ENCODE data around the gene RAP1GAP2.

The RAP1GAP2 gene

DNA sequence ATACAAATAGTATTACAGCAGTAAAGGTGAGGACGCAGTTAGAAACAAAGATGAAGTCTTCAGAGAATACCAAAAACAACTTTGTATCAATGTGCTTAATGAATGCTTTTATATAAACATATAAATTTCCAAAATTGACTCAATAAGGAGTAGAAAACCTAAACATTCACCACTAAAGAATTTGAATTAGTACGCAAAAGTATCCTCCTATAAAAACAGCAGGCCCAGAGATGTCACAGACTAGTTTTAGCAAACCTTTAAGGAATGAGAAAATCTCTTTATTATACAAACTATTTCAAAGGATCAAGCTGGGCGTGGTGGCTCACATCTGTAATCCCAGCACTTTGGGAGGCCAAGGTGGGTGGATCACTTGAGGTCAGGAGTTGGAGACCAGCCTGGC lies 180.9 kb downstream of the RAP1GAP2 start:
- no peak overlapping the region for H3K4me2 ChIP-seq (ENCODE audit: low read length)
- 0 out of 2 replicates have a peak, but pooled peaks cover 5% of the 10 kb centered on the region for H3K27me3 ChIP-seq (ENCODE audit: insufficient read depth, low read length)
- no peaks in the 10 kb centered on the region for H3K79me2 ChIP-seq (ENCODE audit: insufficient read depth, low read length)
- H3K9ac ChIP-seq (ENCODE audit: low read length) = no peak overlapping the region
- H3K9me3 ChIP-seq (ENCODE audit: low read length) = no peaks in the 10 kb centered on the region
- H3F3A ChIP-seq (ENCODE audit: insufficient read depth, low read length) = no peaks in the 10 kb centered on the region
- no peak for TF ChIP-seq CTCF (IDR thresholded peaks at IDR 0.05; ENCODE audit: low read length)
- TF ChIP-seq EZH2 (IDR thresholded peaks at IDR 0.05; ENCODE audit: borderline replicate concordance, low read length) = no peak
- H3K27ac ChIP-seq (ENCODE audit: low read depth, low read length, poor library complexity, severe bottlenecking) = no peak overlapping the region
- no peaks in the 10 kb centered on the region for H4K20me1 ChIP-seq (ENCODE audit: insufficient read depth, low read length)
- no peak overlapping the region for H3K4me3 ChIP-seq (ENCODE audit: low read depth, low read length, poor library complexity, severe bottlenecking)
- H3K4me1 ChIP-seq (ENCODE audit: insufficient read depth, low read length, severe bottlenecking) = no peaks in the 10 kb centered on the region
- H3K36me3 ChIP-seq (ENCODE audit: insufficient read depth, low read length) = no peaks in the 10 kb centered on the region
- H2AFZ ChIP-seq (ENCODE audit: low read length) = no peak overlapping the region
- no peaks in the 10 kb centered on the region for H3K9me2 ChIP-seq (ENCODE audit: low read depth, low read length)

DNA sequence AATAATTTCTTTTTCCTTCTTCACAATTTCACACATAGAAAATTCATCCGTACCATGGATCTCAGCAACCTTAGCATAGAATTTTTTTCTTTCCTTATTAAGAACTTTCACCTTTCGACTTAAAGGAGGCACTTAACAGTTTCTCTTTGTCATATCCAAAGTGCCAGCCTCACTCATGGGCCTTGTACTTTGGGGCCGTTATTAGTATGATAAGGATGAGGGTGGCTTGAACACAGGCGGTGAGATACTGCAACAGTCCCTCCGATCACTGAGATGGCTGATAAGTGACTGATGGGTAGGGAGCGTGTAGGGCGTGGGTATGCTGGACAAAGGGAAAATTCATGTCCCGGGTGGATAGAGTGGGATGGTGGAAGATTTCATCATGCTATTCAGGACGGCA lies 181.9 kb downstream of the RAP1GAP2 start:
- Histone ChIP-seq H3K4me1 (ENCODE audit: insufficient read depth, low read length, severe bottlenecking) (no peaks in the 10 kb centered on the region), H3K9me3 (ENCODE audit: low read length) (no peaks in the 10 kb centered on the region), H3K4me2 (ENCODE audit: low read length) (no peak overlapping the region), H3K4me3 (ENCODE audit: low read depth, low read length, poor library complexity, severe bottlenecking) (no peak overlapping the region), H3F3A (ENCODE audit: insufficient read depth, low read length) (no peaks in the 10 kb centered on the region), H3K27ac (ENCODE audit: low read depth, low read length, poor library complexity, severe bottlenecking) (no peak overlapping the region), H3K36me3 (ENCODE audit: insufficient read depth, low read length) (no peaks in the 10 kb centered on the region), H3K27me3 (ENCODE audit: insufficient read depth, low read length) (0 out of 2 replicates have a peak, but pooled peaks cover 5% of the 10 kb centered on the region), H3K79me2 (ENCODE audit: insufficient read depth, low read length) (no peaks in the 10 kb centered on the region), H4K20me1 (ENCODE audit: insufficient read depth, low read length) (no peaks in the 10 kb centered on the region), H2AFZ (ENCODE audit: low read length) (no peak overlapping the region), H3K9ac (ENCODE audit: low read length) (no peak overlapping the region), H3K9me2 (ENCODE audit: low read depth, low read length) (no peaks in the 10 kb centered on the region)
- TF ChIP-seq CTCF (IDR thresholded peaks at IDR 0.05; ENCODE audit: low read length) = no peak
- no peak for TF ChIP-seq EZH2 (IDR thresholded peaks at IDR 0.05; ENCODE audit: borderline replicate concordance, low read length)

- no peak overlapping the region for H3K9ac ChIP-seq (ENCODE audit: low read length)
- no peaks in the 10 kb centered on the region for H3K9me3 ChIP-seq (ENCODE audit: low read length)
- H3K27me3 ChIP-seq (ENCODE audit: insufficient read depth, low read length) = 0 out of 2 replicates have a peak, but pooled peaks cover 5% of the 10 kb centered on the region
- H3K9me2 ChIP-seq (ENCODE audit: low read depth, low read length) = no peaks in the 10 kb centered on the region
- H3K4me1 ChIP-seq (ENCODE audit: insufficient read depth, low read length, severe bottlenecking) = no peaks in the 10 kb centered on the region
- H3K4me3 ChIP-seq (ENCODE audit: low read depth, low read length, poor library complexity, severe bottlenecking) = no peak overlapping the region
- no peak overlapping the region for H3K27ac ChIP-seq (ENCODE audit: low read depth, low read length, poor library complexity, severe bottlenecking)
- no peaks in the 10 kb centered on the region for H4K20me1 ChIP-seq (ENCODE audit: insufficient read depth, low read length)
- H2AFZ ChIP-seq (ENCODE audit: low read length) = no peak overlapping the region
- no peaks in the 10 kb centered on the region for H3K79me2 ChIP-seq (ENCODE audit: insufficient read depth, low read length)
- H3K36me3 ChIP-seq (ENCODE audit: insufficient read depth, low read length) = no peaks in the 10 kb centered on the region
- no peaks in the 10 kb centered on the region for H3F3A ChIP-seq (ENCODE audit: insufficient read depth, low read length)
- no peak overlapping the region for H3K4me2 ChIP-seq (ENCODE audit: low read length)
- TF ChIP-seq CTCF (IDR thresholded peaks at IDR 0.05; ENCODE audit: low read length) (no peak), EZH2 (IDR thresholded peaks at IDR 0.05; ENCODE audit: borderline replicate concordance, low read length) (no peak)
Observed at GRCh38 chr17:2978991-2979390, 182.8 kb downstream of the RAP1GAP2 start.

All from OCI-LY1 (cell line).